ENCODE results near the gene HLA-DRB1.

The HLA-DRB1 gene

DNA sequence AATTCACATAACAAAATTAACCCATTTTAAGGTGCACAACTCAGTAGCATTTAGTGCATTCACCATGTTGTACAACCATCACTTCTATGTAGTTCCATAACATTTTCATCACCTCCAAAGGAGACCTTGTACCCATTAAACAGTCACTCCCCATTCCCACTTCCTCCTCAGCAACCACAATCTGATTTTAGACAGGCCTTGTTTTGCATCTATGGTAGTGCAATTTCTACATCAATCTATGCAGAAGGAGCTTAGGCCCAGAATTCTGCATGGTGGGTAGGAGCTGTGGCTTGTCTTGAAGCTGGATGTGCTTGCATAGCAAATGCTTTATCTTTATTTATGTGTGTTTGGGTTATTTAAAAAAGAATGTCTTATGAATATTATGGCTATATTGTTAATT is 34.0 kb upstream of the HLA-DRB1 start:
- DNase-seq (ENCODE audit: low read depth, low spot score): no peak
- H3K4me1 ChIP-seq (ENCODE audit: control insufficient read depth, insufficient read depth, low read length): no peaks in the 10 kb centered on the region
- no peak overlapping the region for H3K4me3 ChIP-seq (ENCODE audit: low read length)
- H3K27ac ChIP-seq (ENCODE audit: low read length): no peak overlapping the region
- H3K27me3 ChIP-seq (ENCODE audit: control insufficient read depth, insufficient read depth, low read length): no peaks in the 10 kb centered on the region
- no peaks in the 10 kb centered on the region for H3K9me3 ChIP-seq (ENCODE audit: control insufficient read depth, insufficient read depth, low read length)
- no peaks in the 10 kb centered on the region for H3K36me3 ChIP-seq (ENCODE audit: control insufficient read depth, insufficient read depth, low read length)

- no CpG with 5 or more reads among the region's 1 CpG for WGBS (ENCODE audit: insufficient coverage, insufficient read length)
- Histone ChIP-seq H3K36me3 (ENCODE audit: control insufficient read depth, insufficient read depth, low read length) (no peaks in the 10 kb centered on the region), H3K27ac (ENCODE audit: low read length) (no peak overlapping the region), H3K4me3 (ENCODE audit: low read length) (no peak overlapping the region), H3K27me3 (ENCODE audit: control insufficient read depth, insufficient read depth, low read length) (no peaks in the 10 kb centered on the region), H3K9me3 (ENCODE audit: control insufficient read depth, insufficient read depth, low read length) (no peaks in the 10 kb centered on the region), H3K4me1 (ENCODE audit: control insufficient read depth, insufficient read depth, low read length) (no peaks in the 10 kb centered on the region)
- DNase-seq (ENCODE audit: low read depth, low spot score): peak; percentile 47
These were observed 33.1 kb upstream of the HLA-DRB1 start for GRCh38 chr6:32622545-32623401.

- H3K27me3 ChIP-seq (ENCODE audit: control insufficient read depth, insufficient read depth, low read length): no peaks in the 10 kb centered on the region
- no peak for DNase-seq (ENCODE audit: low read depth, low spot score)
- no peaks in the 10 kb centered on the region for H3K36me3 ChIP-seq (ENCODE audit: control insufficient read depth, insufficient read depth, low read length)
- no peak overlapping the region for H3K4me3 ChIP-seq (ENCODE audit: low read length)
- H3K4me1 ChIP-seq (ENCODE audit: control insufficient read depth, insufficient read depth, low read length): no peaks in the 10 kb centered on the region
- H3K27ac ChIP-seq (ENCODE audit: low read length): no peak overlapping the region
- no CpG with 5 or more reads among the region's 3 CpGs for WGBS (ENCODE audit: insufficient coverage, insufficient read length)
- H3K9me3 ChIP-seq (ENCODE audit: control insufficient read depth, insufficient read depth, low read length): no peaks in the 10 kb centered on the region
These were observed 31.7 kb upstream of the HLA-DRB1 start for GRCh38 chr6:32621372-32621771.

DNA sequence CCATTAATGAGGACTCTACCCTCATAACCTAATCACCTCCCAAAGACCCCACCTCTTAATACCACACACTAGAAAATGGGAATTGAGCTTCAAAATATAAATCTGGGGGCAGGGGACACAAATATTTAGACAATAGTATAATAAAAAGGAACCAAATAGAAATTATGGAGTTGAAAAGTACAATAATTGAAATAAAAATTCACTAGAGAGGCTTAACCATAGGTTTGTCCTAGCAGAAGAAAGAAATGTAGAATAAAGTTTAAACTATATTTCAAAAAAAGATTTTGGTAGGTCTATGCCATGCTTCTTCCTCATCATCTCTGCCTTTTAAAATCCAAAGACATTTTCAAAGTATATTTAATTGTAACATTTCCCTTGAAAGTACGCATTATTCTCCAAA is 28.1 kb upstream of the HLA-DRB1 start:
- H3K36me3 ChIP-seq (ENCODE audit: control insufficient read depth, insufficient read depth, low read length): no peaks in the 10 kb centered on the region
- no peak overlapping the region for H3K27ac ChIP-seq (ENCODE audit: low read length)
- no peak overlapping the region for H3K4me3 ChIP-seq (ENCODE audit: low read length)
- H3K27me3 ChIP-seq (ENCODE audit: control insufficient read depth, insufficient read depth, low read length): no peaks in the 10 kb centered on the region
- no peaks in the 10 kb centered on the region for H3K4me1 ChIP-seq (ENCODE audit: control insufficient read depth, insufficient read depth, low read length)
- no peak for DNase-seq (ENCODE audit: low read depth, low spot score)
- H3K9me3 ChIP-seq (ENCODE audit: control insufficient read depth, insufficient read depth, low read length): no peaks in the 10 kb centered on the region
- no CpG with 5 or more reads among the region's 1 CpG for WGBS (ENCODE audit: insufficient coverage, insufficient read length)

GRCh38 chr6:32615885-32616532 is 26.4 kb upstream of the HLA-DRB1 start:
- H3K4me3 ChIP-seq (ENCODE audit: low read length): no peak overlapping the region
- no peaks in the 10 kb centered on the region for H3K36me3 ChIP-seq (ENCODE audit: control insufficient read depth, insufficient read depth, low read length)
- no peak for DNase-seq (ENCODE audit: low read depth, low spot score)
- WGBS (ENCODE audit: insufficient coverage, insufficient read length): no CpG with 5 or more reads among the region's 3 CpGs
- no peaks in the 10 kb centered on the region for H3K9me3 ChIP-seq (ENCODE audit: control insufficient read depth, insufficient read depth, low read length)
- H3K4me1 ChIP-seq (ENCODE audit: control insufficient read depth, insufficient read depth, low read length): no peaks in the 10 kb centered on the region
- no peaks in the 10 kb centered on the region for H3K27me3 ChIP-seq (ENCODE audit: control insufficient read depth, insufficient read depth, low read length)
- no peak overlapping the region for H3K27ac ChIP-seq (ENCODE audit: low read length)

GRCh38 chr6:32614366-32615081 is 24.9 kb upstream of the HLA-DRB1 start:
- H3K36me3 ChIP-seq (ENCODE audit: control insufficient read depth, insufficient read depth, low read length): no peaks in the 10 kb centered on the region
- WGBS (ENCODE audit: insufficient coverage, insufficient read length): no CpG with 5 or more reads among the region's 1 CpG
- H3K27me3 ChIP-seq (ENCODE audit: control insufficient read depth, insufficient read depth, low read length): no peaks in the 10 kb centered on the region
- no peak overlapping the region for H3K4me3 ChIP-seq (ENCODE audit: low read length)
- DNase-seq (ENCODE audit: low read depth, low spot score): no peak
- H3K9me3 ChIP-seq (ENCODE audit: control insufficient read depth, insufficient read depth, low read length): no peaks in the 10 kb centered on the region
- H3K27ac ChIP-seq (ENCODE audit: low read length): no peak overlapping the region
- peaks cover 1% of the 10 kb centered on the region; the same call in 1 of the 2 replicates for H3K4me1 ChIP-seq (ENCODE audit: control insufficient read depth, insufficient read depth, low read length)

DNA sequence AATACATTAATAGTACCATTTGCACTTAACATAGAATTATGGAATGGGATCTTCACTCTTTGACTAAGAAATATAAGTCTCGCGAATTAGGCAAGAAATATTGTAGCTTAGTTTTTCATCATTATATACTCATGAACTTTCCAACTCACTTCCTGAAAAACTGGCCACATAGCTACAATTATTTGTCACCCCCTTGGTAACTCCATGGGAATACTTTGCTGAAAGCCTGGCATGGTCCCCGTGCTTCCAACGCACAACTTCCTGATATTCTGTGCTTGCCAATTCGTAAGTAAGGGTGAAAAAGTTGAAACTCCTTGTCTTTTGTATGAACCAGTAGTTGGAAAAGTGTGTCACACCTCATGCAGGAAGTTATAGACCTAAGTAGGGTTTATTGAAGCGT is 23.8 kb upstream of the HLA-DRB1 start:
- Histone ChIP-seq H3K4me3 (ENCODE audit: low read length) (no peak overlapping the region), H3K27ac (ENCODE audit: low read length) (no peak overlapping the region), H3K4me1 (ENCODE audit: control insufficient read depth, insufficient read depth, low read length) (peaks cover 1% of the 10 kb centered on the region; the same call in 1 of the 2 replicates), H3K27me3 (ENCODE audit: control insufficient read depth, insufficient read depth, low read length) (no peaks in the 10 kb centered on the region), H3K36me3 (ENCODE audit: control insufficient read depth, insufficient read depth, low read length) (no peaks in the 10 kb centered on the region), H3K9me3 (ENCODE audit: control insufficient read depth, insufficient read depth, low read length) (no peaks in the 10 kb centered on the region)
- WGBS (ENCODE audit: insufficient coverage, insufficient read length): no CpG with 5 or more reads among the region's 6 CpGs
- no peak for DNase-seq (ENCODE audit: low read depth, low spot score)

GRCh38 chr6:32610682-32611296 is 21.1 kb upstream of the HLA-DRB1 start:
- WGBS (ENCODE audit: insufficient coverage, insufficient read length): no CpG with 5 or more reads among the region's 3 CpGs
- DNase-seq (ENCODE audit: low read depth, low spot score): no peak
- Histone ChIP-seq H3K9me3 (ENCODE audit: control insufficient read depth, insufficient read depth, low read length) (no peaks in the 10 kb centered on the region), H3K4me3 (ENCODE audit: low read length) (no peak overlapping the region), H3K4me1 (ENCODE audit: control insufficient read depth, insufficient read depth, low read length) (peaks cover 1% of the 10 kb centered on the region; the same call in 1 of the 2 replicates), H3K27me3 (ENCODE audit: control insufficient read depth, insufficient read depth, low read length) (no peaks in the 10 kb centered on the region), H3K36me3 (ENCODE audit: control insufficient read depth, insufficient read depth, low read length) (no peaks in the 10 kb centered on the region), H3K27ac (ENCODE audit: low read length) (no peak overlapping the region)

- Histone ChIP-seq H3K27ac (ENCODE audit: low read length) (no peak overlapping the region), H3K4me3 (ENCODE audit: low read length) (no peak overlapping the region), H3K27me3 (ENCODE audit: control insufficient read depth, insufficient read depth, low read length) (no peaks in the 10 kb centered on the region), H3K36me3 (ENCODE audit: control insufficient read depth, insufficient read depth, low read length) (no peaks in the 10 kb centered on the region), H3K9me3 (ENCODE audit: control insufficient read depth, insufficient read depth, low read length) (no peaks in the 10 kb centered on the region), H3K4me1 (ENCODE audit: control insufficient read depth, insufficient read depth, low read length) (peaks cover 1% of the 10 kb centered on the region; the same call in 1 of the 2 replicates)
- DNase-seq (ENCODE audit: low read depth, low spot score): peak; percentile 90
- 100% methylated on average over 1 of the region's 8 CpGs for WGBS (ENCODE audit: insufficient coverage, insufficient read length)
These were observed 20.3 kb upstream of the HLA-DRB1 start for GRCh38 chr6:32609731-32610640.

Data from iPS DF 6.9 (cell line).